Measurements from ENCODE around the gene GSK3A.
A peak's percentile ranks its signal among the peaks of the same experiment; 100 is the strongest.

Gene GSK3A

DNA sequence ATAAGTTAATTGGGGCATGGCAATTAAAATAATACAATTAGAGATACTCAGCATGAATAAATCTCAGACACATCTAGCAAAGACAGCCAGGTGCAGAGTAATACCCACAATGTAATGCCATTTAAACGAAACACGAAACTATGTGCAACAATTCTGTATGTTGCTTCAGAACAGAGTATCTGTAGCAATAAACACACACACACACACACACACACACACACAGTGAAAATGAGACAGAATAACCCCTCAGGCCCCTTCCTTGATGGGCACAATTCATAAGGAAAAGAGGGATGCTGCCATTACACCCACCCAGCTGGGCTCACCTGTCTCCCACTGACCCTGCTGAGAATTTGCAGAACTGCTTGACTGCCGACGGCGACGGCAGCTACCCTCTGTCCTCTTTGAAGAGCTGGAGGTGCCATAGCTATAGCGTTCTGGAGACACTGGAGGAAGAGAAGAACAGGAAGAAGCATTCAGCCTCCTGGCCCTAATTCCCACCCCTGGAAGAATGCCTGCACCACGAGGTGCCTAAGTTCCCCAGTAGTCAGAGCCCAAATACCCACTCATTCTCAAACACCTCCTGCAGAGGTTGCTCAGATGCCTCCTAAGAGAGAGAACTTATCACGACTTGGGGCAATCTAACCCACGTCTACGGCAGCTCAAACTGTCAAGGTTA is 27.5 kb downstream of the GSK3A start (continued):
- TF ChIP-seq, protein P1, sequence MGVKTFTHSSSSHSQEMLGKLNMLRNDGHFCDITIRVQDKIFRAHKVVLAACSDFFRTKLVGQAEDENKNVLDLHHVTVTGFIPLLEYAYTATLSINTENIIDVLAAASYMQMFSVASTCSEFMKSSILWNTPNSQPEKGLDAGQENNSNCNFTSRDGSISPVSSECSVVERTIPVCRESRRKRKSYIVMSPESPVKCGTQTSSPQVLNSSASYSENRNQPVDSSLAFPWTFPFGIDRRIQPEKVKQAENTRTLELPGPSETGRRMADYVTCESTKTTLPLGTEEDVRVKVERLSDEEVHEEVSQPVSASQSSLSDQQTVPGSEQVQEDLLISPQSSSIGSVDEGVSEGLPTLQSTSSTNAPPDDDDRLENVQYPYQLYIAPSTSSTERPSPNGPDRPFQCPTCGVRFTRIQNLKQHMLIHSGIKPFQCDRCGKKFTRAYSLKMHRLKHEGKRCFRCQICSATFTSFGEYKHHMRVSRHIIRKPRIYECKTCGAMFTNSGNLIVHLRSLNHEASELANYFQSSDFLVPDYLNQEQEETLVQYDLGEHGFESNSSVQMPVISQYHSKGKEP (tag by site-specific recombination; IDR thresholded peaks at IDR 0.05) = no peak
- TF ChIP-seq, protein P2, sequence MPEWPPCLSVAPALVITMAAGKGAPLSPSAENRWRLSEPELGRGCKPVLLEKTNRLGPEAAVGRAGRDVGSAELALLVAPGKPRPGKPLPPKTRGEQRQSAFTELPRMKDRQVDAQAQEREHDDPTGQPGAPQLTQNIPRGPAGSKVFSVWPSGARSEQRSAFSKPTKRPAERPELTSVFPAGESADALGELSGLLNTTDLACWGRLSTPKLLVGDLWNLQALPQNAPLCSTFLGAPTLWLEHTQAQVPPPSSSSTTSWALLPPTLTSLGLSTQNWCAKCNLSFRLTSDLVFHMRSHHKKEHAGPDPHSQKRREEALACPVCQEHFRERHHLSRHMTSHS (tag by site-specific recombination; IDR thresholded peaks at IDR 0.05) = no peak
- TF ChIP-seq, protein P3, sequence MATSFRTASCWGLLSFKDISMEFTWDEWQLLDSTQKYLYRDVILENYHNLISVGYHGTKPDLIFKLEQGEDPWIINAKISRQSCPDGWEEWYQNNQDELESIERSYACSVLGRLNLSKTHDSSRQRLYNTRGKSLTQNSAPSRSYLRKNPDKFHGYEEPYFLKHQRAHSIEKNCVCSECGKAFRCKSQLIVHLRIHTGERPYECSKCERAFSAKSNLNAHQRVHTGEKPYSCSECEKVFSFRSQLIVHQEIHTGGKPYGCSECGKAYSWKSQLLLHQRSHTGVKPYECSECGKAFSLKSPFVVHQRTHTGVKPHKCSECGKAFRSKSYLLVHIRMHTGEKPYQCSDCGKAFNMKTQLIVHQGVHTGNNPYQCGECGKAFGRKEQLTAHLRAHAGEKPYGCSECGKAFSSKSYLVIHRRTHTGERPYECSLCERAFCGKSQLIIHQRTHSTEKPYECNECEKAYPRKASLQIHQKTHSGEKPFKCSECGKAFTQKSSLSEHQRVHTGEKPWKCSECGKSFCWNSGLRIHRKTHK (tag by site-specific recombination; IDR thresholded peaks at IDR 0.05) = no peak
- TF ChIP-seq SETDB1 (IDR thresholded peaks at IDR 0.05; ENCODE audit: insufficient read length, low read length) (no peak), ZNF777 (tag by site-specific recombination; IDR thresholded peaks at IDR 0.05; ENCODE audit: borderline replicate concordance) (no peak)

DNA sequence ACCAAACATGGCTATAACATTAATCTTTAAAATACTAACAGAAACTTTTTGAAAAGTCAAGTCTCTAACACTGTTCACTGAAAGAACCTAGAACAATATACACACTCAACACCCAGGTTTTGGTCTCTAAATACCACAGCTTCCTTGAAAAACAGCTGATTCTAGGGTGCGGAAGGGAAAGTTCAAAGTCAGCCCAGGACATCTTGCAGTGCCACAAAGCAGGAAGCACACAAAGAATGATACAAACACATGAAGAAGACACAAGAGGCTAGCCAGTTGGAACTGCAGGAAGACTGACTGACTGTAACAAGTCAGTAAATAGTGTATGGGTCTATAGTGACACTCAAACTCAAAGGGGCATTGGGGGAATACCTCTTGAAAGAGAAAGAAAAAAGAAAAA is 29.5 kb downstream of the GSK3A start:
- Histone ChIP-seq H3K27ac (ENCODE audit: extremely low read depth, low read depth, low read length) (peak overlapping the region; percentile 12; the same call in 1 of the 2 replicates), H3K4me3 (ENCODE audit: low read depth, low read length) (no peak overlapping the region), H3K36me3 (ENCODE audit: control insufficient read depth in 2 of 2, insufficient read depth in 1 of 2, low read length in 2 of 2) (peaks cover 72 to 75% of the 10 kb centered on the region in 2 experiments), H3K9me3 (ENCODE audit: control insufficient read depth, insufficient read depth, low read depth, low read length) (no peaks in the 10 kb centered on the region), H3K4me1 (ENCODE audit: control insufficient read depth, insufficient read depth, low read length) (peaks cover 7% of the 10 kb centered on the region)
- ChIA-PET POLR2A (no interaction called here), CTCF (interaction anchor here (0.9 kb wide), 1 partner anchor 80 kb away, joined by 4 read pairs; the partner anchor contains the start of gene POU2F2)
- no peak for TF ChIP-seq ZNF350 (tag by site-specific recombination; IDR thresholded peaks at IDR 0.05)
- no peak for TF ChIP-seq HOXD13 (CRISPR knock-in tag; IDR thresholded peaks at IDR 0.05; ENCODE audit: borderline replicate concordance)
- TF ChIP-seq WT1 (tag by site-specific recombination; IDR thresholded peaks at IDR 0.05) = no peak
- TF ChIP-seq, protein P4, sequence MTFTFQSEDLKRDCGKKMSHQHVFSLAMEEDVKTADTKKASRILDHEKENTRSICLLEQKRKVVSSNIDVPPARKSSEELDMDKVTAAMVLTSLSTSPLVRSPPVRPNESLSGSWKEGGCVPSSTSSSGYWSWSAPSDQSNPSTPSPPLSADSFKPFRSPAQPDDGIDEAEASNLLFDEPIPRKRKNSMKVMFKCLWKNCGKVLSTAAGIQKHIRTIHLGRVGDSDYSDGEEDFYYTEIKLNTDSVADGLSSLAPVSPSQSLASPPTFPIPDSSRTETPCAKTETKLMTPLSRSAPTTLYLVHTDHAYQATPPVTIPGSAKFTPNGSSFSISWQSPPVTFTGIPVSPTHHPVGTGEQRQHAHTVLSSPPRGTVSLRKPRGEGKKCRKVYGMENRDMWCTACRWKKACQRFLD (tag by site-specific recombination; IDR thresholded peaks at IDR 0.05) = no peak
- TF ChIP-seq HOXC10 (CRISPR knock-in tag; IDR thresholded peaks at IDR 0.05) = no peak
- TF ChIP-seq KLF9 (tag by site-specific recombination; IDR thresholded peaks at IDR 0.05; ENCODE audit: low read depth) = no peak
- TF ChIP-seq ZNF121 (tag by site-specific recombination; IDR thresholded peaks at IDR 0.05) = no peak
- no peak for TF ChIP-seq ZNF341 (tag by site-specific recombination; IDR thresholded peaks at IDR 0.05; ENCODE audit: low read depth)
- no peak for TF ChIP-seq KLF1 (tag by site-specific recombination; IDR thresholded peaks at IDR 0.05)

DNA sequence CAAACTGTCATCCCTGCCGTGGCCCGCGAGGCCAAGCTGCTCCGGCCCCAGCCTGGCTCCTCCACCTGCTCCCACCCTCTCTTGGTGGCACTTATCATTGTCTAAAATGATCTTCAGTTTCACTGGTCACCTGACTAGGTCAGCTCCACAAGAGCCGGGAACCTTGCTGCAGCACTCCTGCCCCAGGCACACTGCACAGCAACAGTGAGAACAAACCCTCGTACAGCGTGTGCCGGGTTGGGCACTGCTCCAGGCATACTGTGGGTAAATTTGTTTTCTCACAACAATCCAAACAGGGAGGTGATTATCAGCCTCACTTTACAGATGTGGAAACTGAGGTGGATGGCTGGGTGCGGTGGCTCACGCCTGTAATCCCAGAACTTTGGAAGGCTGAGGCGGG is 33.8 kb downstream of the GSK3A start:
- CTCF ChIA-PET = interaction anchor here (0.7 to 1.6 kb wide), 2 partner anchors 71 to 100 kb away, joined by 3 to 5 read pairs; no protein-coding TSS in a partner anchor
- Histone ChIP-seq H3K4me3 (ENCODE audit: low read depth, low read length) (no peak overlapping the region), H3K36me3 (ENCODE audit: control insufficient read depth in 2 of 2, insufficient read depth in 1 of 2, low read length in 2 of 2) (peaks cover 86 to 100% of the 10 kb centered on the region in 2 experiments), H3K4me1 (ENCODE audit: control insufficient read depth, insufficient read depth, low read length) (no peaks in the 10 kb centered on the region), H3K27ac (ENCODE audit: extremely low read depth, low read depth, low read length) (no peak overlapping the region), H3K9me3 (ENCODE audit: control insufficient read depth, insufficient read depth, low read depth, low read length) (no peaks in the 10 kb centered on the region)
- TF ChIP-seq ZNF747 (tag by site-specific recombination; IDR thresholded peaks at IDR 0.05) = no peak
- no peak for TF ChIP-seq MEIS1 (CRISPR knock-in tag; IDR thresholded peaks at IDR 0.05; ENCODE audit: borderline replicate concordance)
- TF ChIP-seq, protein P5, sequence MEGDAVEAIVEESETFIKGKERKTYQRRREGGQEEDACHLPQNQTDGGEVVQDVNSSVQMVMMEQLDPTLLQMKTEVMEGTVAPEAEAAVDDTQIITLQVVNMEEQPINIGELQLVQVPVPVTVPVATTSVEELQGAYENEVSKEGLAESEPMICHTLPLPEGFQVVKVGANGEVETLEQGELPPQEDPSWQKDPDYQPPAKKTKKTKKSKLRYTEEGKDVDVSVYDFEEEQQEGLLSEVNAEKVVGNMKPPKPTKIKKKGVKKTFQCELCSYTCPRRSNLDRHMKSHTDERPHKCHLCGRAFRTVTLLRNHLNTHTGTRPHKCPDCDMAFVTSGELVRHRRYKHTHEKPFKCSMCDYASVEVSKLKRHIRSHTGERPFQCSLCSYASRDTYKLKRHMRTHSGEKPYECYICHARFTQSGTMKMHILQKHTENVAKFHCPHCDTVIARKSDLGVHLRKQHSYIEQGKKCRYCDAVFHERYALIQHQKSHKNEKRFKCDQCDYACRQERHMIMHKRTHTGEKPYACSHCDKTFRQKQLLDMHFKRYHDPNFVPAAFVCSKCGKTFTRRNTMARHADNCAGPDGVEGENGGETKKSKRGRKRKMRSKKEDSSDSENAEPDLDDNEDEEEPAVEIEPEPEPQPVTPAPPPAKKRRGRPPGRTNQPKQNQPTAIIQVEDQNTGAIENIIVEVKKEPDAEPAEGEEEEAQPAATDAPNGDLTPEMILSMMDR (tag by site-specific recombination; IDR thresholded peaks at IDR 0.05) = no peak
- TF ChIP-seq ZNF223 (tag by site-specific recombination; IDR thresholded peaks at IDR 0.05) = no peak
- TF ChIP-seq FEZF1 (tag by site-specific recombination; IDR thresholded peaks at IDR 0.05) = no peak
- TF ChIP-seq KLF16 (tag by site-specific recombination; IDR thresholded peaks at IDR 0.05) = no peak
- POLR2A ChIA-PET = interaction anchor here (2.8 kb wide), 1 partner anchor 8 kb away, joined by 20 read pairs; the partner anchor contains the start of gene DEDD2
